ENCODE results near the gene CDH23. TPM values are rescaled to one million over a fixed set of nuclear protein-coding genes. Genes with fewer than 3 reads are reported as not detected.
"Not testable (repeated sequence)": the region's sequence is repeated elsewhere in the genome, so short reads cannot be mapped to it uniquely, and the experiment has no call there.

CDH23 gene
- polyA plus RNA-seq (ENCODE audit: insufficient read length in 4 of 4), result 1 to 10 TPM in 3 of 4 donors, under 1 TPM in 1; 0.60 to 2.9 (median 1.5) TPM

DNA sequence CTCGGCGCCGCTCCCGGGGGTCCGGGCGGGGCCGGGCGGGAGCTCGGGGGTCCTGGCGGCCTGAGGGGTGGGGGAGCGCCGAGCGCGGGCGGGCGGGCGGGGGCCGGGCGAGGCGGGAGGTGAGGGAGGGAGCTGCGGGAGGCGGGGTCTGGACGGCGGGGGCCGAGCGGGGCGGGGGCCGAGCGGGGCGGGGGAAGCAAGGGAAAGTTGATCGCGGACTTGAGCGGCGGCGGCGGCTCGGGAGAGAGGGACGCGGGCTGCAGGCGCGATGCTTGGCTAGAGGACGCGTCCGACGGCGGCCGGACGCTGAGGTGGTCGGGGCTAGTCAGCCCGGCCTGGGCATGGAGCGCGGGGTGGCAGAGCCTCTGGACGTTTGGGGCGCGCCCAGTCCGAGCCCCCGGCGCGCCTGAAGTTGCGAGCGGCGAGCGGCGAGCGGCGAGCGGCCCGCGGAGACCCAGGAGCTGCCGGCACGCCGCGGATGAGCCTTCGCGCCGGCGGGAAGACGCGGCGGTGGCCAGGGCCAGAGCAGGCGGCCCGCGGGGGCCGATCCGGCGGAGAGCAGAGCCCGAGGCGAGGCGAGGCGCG is at the start of gene CDH23:
CDH23 (plus strand) TSS at position 210 of the 585 bp plus-strand sequence. CDS start 42,912 bp downstream, outside the sequence.
- DNase-seq (ENCODE audit: low read depth in 4 of 4, low spot score in 3 of 4), result no peak

- DNase-seq (ENCODE audit: low read depth in 4 of 4, low spot score in 3 of 4), result no peak
Observed at GRCh38 chr10:71347587-71348395, 48.9 kb upstream of the CDH23 start.

DNA sequence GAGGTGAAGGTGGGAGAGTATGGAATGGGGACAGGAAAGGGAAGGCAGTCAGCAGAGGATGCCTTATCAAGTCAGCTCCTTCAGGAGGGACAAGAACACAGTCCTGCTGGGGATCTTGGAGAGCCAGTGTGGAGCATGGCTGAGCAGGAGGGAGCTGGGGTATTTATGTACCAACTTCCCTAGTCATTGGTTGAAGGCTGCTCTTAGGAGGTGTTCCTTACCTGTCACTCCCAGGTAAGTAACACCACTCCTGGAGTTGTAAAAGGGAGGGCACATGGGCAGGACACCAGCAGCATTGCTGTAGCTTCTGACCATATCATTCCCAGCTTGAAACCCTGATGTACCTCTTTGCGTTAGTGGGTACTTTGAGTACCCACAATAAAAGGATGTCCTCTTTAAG is 47.9 kb upstream of the CDH23 start:
- no peak for DNase-seq (ENCODE audit: low read depth in 4 of 4, low spot score in 3 of 4)

- no peak for DNase-seq (ENCODE audit: low read depth in 4 of 4, low spot score in 3 of 4)
Observed at GRCh38 chr10:71349406-71349805, 47.3 kb upstream of the CDH23 start.

- DNase-seq (ENCODE audit: low read depth in 4 of 4, low spot score in 3 of 4), result no peak
Observed at GRCh38 chr10:71351087-71351486, 45.6 kb upstream of the CDH23 start.

- no peak for DNase-seq (ENCODE audit: low read depth in 4 of 4, low spot score in 3 of 4)
Observed at GRCh38 chr10:71351628-71352319, 44.9 kb upstream of the CDH23 start.

- no peak for DNase-seq (ENCODE audit: low read depth in 4 of 4, low spot score in 3 of 4)
Observed at GRCh38 chr10:71353639-71354038, 43.1 kb upstream of the CDH23 start.

DNA sequence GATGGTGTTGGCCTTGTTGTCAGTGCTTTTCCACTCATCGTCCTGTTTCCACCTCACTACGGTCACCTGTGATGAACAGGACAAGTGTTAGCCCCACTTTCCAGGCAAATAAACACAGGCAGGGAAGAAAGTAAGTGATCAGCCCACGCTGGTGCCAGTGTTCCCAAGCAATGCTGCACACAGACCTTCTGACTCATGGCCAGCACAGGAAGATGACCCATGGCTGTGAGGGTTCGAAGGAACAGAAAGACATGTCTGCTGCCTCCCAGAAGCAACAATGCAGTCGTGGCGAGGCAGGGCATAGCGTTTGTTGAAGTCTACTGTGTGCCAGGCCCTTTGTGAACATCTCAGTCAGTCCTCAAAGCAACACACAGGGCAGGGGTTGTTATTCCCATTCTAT is 41.9 kb upstream of the CDH23 start:
- no peak for DNase-seq (ENCODE audit: low read depth in 4 of 4, low spot score in 3 of 4)

GRCh38 chr10:71355886-71356285 is 40.8 kb upstream of the CDH23 start:
- no peak for DNase-seq (ENCODE audit: low read depth in 4 of 4, low spot score in 3 of 4)

GRCh38 chr10:71357792-71358265 is 38.9 kb upstream of the CDH23 start:
- no peak for DNase-seq (ENCODE audit: low read depth in 4 of 4, low spot score in 3 of 4)

DNA sequence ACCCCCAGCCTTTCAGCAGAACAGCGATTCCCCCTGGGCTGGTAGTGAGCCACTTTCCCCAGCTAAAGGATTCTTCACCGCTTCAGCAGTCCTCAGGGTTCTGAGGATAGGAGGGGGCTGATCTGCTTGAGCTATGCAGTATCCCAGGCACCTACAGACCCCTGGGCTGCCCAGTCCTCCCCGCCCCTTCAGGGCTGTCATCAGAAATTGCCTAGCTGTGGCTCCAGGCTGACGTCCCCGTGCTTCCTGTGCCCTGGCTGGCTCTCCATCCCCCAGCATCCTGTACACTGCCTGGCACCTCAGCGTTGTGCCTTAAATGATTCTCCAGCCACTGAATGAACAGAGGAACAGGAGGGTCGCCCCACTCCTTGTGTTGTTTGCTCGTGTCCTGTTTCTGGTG is 38.4 kb upstream of the CDH23 start:
- no peak for DNase-seq (ENCODE audit: low read depth in 4 of 4, low spot score in 3 of 4)

GRCh38 chr10:71358906-71359305 is 37.8 kb upstream of the CDH23 start:
- DNase-seq (ENCODE audit: low read depth in 4 of 4, low spot score in 3 of 4), result not testable (repeated sequence)

DNA sequence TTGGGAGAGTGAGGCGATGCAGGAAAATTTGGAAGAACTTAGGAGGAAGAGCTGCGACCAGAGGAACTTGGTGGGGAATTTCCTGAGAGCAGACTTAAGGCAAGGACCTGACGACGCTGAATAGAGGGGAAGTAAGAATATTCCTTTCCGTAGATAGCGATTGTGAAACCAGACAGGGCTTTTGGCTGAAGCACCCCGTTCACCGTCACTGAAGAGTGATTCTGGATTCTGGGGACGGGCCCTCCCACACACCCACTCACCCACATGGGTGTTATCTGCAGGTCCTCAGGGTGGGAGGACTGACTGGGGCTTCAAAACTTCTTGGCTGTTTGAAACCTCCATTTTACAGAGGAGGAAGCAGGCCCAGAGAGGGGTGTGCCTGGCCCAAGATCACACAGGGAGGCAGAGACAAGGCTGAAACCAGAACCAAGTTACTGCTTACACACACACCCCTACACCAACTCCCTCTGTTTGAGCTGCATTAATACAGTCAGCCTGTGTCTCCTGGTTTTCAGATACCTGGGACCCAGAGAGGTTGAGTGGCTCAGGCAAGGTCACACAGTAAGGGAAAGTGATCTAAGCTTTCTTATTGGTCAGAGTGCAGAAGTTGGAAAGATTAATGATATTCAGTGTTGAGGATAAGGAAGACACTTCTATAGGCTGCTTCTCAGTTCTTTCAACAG is 37.2 kb upstream of the CDH23 start:
- no peak for DNase-seq (ENCODE audit: low read depth in 4 of 4, low spot score in 3 of 4)

- no peak for DNase-seq (ENCODE audit: low read depth in 4 of 4, low spot score in 3 of 4)
Observed at GRCh38 chr10:71360735-71361134, 36.0 kb upstream of the CDH23 start.

- DNase-seq (ENCODE audit: low read depth in 4 of 4, low spot score in 3 of 4), result no peak
Observed at GRCh38 chr10:71361581-71361980, 35.1 kb upstream of the CDH23 start.

- no peak for DNase-seq (ENCODE audit: low read depth in 4 of 4, low spot score in 3 of 4)
Observed at GRCh38 chr10:71362141-71362540, 34.6 kb upstream of the CDH23 start.

GRCh38 chr10:71363936-71364335 is 32.8 kb upstream of the CDH23 start:
- no peak for DNase-seq (ENCODE audit: low read depth in 4 of 4, low spot score in 3 of 4)

DNA sequence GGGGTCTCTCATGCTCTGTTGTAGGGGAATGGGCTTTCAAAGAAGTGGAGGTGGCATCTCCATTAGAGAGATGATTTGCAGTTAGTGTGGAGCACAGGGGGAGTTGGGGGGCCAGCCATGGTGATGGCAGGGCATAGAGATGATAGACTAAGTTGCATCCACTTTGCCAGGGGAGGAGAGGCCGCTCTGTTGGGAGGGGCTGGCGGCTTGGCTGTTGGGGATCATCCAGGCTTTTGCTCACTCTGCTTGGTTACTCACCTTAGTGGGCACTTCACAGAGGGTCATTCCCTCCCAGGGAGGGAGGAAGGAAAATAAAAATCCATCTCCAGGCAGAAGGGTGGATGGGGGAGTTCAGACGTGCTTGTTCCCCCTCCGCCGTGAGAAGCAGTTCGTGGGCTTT is 31.4 kb upstream of the CDH23 start:
- DNase-seq (ENCODE audit: low read depth in 4 of 4, low spot score in 3 of 4), result no peak

DNA sequence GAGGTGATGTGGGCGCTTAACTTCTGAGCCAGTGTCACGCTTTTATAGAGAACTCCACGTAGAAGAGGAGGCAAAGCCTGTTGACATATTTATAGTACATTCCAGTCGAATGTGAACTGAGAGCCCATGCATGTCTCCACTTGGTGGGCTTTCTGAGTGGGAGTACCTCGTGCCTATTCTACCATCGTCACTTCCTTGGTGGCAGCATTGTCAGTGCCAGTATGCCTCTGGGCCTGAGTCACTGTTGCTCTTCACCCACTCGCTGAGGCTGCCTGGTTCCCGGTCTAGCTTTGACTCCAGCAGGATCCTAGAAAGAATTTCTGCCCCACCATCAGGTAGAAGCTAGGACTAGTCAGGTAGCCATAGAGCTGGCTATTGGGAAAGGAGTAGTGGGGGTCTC is 30.0 kb upstream of the CDH23 start:
- DNase-seq (ENCODE audit: low read depth in 4 of 4, low spot score in 3 of 4), result no peak

DNA sequence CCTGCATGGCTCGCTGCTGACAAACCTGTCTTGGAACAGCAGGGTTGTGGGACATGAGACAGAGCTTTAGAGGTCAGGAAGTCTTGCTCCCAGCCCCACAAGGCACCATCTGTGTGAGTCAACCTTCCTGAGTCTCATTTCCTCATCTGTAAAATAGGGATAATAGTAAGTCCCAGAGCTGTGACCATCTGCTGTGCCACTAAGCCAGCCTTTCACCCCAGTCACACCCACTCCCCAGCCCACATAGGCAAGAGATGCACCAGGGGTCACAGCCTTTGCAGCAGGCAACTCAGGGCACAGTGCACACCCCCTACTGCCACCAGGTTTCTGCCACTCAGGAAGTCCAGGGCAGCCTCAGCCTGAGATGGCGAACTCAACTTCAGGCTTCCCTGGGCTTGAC is 29.4 kb upstream of the CDH23 start:
- DNase-seq (ENCODE audit: low read depth in 4 of 4, low spot score in 3 of 4), result no peak

DNA sequence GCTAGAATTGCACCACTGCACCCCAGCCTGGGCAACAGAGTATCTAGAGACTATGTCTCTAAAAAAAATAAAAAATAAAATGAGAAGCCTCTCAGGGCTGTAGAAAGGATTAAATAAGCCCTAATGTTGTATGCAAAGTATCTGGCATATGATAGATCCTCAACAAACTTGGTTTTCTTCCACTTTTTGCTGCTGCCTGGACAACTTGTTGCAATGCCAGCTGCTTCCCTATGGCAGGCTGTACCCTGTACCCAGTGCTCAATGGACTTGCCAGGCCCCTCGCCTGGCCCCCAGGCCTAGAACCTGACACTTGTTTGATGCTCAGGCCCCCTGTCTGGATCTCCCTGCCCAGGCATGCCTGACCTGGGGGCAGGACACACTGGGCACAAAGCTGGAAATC is 28.5 kb upstream of the CDH23 start:
- no peak for DNase-seq (ENCODE audit: low read depth in 4 of 4, low spot score in 3 of 4)
